GM20431 (cell line): ENCODE measurements around the gene ASB14.
"Not testable (repeated sequence)": the region's sequence is repeated elsewhere in the genome, so short reads cannot be mapped to it uniquely, and the experiment has no call there.

Experiments
- in situ Hi-C: fragments of 300-500 bp; cut with MseI, MboI; formaldehyde crosslinking; loops from one replicate; pipeline ENCODE4 v1.15.0; 2020; ENCODE audit warnings: low sequenced_read_pairs; ENCODE audit not compliant: unreplicated experiment

Gene ASB14

DNA sequence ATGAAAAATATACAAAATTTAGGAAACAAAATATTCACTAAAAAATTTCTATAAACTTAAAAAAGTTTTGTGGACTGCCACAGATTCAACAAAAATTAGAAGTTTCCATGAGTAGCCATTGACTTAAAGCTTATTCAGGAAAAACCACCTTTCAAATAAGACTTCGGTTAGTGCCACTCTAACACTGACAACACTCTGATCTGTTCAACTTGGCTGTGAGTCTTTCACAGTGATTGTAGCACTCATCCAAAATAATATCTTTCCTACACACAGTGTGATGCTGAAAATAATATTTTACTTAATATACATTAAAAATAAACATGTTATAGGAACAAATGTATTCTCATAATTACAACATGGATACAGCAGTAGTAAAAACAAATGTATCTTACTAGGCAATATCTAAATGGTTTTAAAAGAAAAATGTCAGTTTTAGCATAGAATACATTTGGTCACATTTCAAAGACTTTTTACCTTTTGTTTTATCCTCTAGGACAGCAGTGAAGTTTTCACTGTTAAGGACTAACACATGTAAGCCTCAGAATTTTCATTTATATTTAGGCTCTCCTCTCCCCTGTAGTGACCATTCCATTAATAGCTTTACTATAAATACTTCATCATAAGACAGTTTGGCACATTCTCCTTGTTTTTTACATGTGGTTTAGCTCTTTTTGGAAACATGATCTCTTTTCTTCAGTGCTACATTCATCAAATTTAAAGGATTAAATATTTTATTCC lies at the start of gene ASB14:
TSS of gene ASB14 (minus strand) at position 527 of the 738 bp plus-strand sequence. CDS start 652 bp downstream, outside the sequence.
- in situ Hi-C loops, result no loop called here

- in situ Hi-C loops, result not testable (repeated sequence)
These were observed 46.7 kb upstream of the ASB14 start for GRCh38 chr3:57339071-57339642.

DNA sequence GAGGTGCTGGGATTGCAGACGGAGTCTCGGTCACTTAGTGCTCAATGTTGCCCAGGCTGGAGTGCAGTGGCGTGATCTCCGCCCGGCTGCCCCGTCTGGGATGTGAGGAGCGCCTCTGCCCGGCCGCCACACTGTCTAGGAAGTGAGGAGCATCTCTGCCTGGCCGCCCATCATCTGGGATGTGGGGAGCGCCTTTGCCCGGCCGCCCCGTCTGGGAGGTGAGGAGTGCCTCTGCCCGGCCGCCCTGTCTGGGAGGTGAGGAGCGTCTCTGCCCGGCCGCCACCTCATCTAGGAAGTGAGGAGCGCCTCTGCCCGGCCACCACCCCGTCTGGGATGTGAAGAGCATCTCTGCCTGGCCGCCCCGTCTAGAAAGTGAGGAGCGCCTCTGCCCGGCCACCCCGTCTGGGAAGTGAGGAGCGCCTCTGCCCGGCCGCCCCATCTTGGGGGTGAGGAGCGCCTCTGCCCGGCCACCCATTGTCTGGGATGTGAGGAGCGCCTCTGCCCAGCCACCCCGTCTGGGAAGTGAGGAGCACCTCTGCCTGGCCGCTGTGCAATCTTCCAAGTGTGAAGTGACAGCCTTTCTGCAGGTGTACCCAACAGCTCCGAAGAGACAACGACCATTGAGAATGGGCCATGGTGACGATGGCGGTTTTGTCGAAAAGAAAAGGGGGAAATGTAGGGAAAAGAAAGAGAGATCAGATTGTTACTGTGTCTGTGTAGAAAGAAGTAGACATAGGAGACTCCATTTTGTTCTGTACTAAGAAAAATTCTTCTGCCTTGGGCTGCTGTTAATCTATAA lies 46.0 kb upstream of the ASB14 start:
- in situ Hi-C loops, result not testable (repeated sequence)

DNA sequence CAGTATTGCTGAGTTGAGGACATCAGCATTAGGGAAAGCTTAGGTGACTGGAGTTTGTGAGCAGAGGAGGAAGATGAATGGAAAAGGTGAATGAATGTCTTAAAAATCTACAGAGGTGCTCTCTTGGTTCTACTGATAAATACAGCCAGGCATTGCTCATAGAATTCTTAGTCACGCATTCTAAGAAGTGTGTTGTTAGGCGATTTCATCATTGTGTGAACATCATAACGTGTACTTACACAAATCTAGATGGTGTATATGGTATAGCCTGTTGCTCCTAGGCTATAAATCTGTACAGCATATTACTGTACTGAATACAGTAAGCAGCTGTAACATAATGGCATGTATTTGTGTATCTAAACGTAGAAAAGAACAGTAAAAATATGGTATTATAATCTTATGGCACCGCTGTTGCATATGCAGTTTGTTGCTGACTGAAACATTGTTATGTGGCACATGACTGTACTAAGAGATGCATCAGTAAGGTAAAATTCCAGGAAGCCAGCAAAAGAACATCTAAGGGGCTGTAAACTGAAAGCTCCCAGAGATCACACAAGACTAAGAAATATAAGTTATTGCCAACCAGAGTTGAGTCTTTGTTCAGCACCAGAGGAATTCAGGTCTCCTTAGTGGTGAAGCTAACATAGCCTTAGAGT lies 42.9 kb upstream of the ASB14 start:
- in situ Hi-C loops, result no loop called here

DNA sequence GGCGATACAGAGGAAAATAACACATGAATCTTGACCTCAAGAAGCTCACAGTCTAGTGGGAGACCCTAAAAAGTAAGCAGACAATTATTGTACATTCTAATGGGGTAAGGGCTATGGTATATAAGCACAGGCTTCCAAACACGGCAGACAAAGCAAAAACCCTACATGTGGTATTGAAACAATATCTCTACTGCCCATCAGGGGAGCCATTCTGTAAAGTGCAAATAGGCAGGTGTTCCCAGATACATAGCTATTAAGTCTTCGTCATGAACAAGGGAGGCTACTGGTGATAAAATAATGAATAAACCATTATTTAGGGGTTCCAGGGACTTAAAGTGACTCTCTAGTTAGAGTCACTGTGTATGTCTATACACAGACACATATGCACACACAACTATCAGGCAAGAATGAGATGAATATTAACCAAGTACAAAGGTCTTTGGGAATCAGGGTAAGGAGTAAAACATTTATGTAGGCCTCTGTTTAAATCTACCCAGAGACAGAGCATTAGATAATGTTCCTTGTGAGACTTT lies 38.7 kb upstream of the ASB14 start:
- in situ Hi-C loops, result no loop called here

DNA sequence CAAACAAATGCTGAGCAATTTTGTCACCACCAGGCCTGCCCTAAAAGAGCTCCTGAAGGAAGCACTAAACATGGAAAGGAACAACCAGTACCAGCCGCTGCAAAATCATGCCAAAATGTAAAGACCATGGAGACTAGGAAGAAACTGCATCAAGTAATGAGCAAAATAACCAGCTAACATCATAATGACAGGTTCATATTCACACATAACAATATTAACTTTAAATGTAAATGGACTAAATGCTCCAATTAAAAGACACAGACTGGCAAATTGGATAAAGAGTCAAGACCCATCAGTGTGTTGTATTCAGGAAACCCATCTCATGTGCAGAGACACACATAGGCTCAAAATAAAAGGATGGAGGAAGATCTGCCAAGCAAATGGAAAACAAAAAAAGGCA lies 34.0 kb upstream of the ASB14 start:
- in situ Hi-C loops, result not testable (repeated sequence)

- in situ Hi-C loops, result no loop called here
These were observed 21.7 kb upstream of the ASB14 start for GRCh38 chr3:57314204-57314603.

DNA sequence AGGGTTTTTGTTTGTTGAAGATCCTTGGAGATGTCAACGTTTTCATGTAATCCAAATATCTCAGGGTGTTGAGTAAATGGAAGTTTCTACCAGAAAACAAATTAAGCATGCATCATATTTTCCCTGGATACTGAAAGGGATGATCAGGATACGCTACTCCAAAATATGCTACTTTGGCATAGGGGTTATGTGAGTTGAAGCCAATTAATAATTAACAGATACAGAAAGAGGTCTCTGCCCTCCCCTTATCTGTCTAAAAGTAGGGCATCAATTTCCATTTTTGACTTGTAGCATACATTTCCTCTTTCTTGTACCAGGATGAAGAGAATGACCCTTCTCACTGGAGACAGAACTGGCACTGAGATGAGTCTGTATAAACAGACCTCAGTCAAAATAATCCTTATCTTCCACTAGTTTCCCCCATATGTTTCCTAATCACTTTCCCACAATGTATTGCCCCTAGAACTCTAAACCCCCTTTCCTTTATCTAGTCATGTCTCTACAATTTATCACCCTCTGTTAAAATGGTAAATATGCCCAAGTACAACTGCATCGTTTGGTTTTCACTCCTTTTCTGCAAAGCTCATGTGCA lies 17.4 kb upstream of the ASB14 start:
- in situ Hi-C loops, result no loop called here

GRCh38 chr3:57303520-57303919 lies 11.0 kb upstream of the ASB14 start:
- in situ Hi-C loops, result not testable (repeated sequence)

DNA sequence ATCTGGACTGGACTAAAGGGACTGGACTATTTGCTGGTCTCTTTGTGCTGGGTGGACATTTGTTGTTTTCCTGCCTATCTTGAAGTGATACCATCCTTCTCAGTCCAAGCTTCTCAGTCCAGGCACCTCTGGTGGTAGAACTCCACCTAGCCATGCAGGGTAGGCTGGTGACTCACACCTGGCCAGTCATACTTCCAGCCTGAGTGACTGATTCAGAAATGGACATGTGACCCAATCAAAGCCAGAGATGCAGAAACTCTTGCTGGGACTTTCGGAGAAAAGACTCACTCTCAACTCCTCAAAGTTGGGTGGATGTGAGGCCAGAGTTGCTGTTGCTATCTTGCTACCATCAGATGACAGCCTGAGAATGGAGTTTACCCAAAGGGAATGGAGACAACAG lies 5.6 kb upstream of the ASB14 start:
- in situ Hi-C loops, result no loop called here

DNA sequence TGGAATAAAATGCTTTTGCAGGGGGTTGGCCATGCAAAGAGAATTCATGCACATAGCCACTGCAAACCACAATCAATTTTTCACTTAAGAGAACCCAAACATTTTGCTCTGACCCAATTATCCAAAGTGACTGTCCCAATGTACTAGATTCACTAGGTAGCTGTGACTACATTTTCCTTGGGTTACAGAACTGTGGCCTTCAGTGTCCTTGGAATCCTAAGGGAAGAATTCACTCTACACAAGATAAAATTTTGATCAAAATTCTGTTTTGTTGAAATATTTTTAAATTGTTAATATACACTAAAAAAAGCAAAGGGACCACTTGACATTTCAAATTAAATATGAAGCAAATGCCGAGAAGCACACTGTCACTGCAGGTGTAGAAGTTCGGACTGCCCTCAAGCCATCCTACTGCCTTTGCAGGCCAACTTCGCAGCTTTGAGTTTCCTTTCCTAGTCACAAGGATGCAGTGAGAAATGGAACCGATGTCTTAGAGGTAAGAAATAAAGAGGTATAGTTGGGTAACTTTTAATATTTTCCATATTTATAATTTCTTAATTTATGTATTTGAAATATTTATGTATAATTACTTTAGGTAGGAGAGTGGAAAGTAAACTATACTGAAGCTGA lies 527 bp upstream of the ASB14 start:
- in situ Hi-C loops, result no loop called here

GRCh38 chr3:57288403-57288802 lies 4.1 kb downstream of the ASB14 start:
- in situ Hi-C loops, result no loop called here

GRCh38 chr3:57287205-57287604 lies 5.3 kb downstream of the ASB14 start:
- in situ Hi-C loops, result no loop called here

DNA sequence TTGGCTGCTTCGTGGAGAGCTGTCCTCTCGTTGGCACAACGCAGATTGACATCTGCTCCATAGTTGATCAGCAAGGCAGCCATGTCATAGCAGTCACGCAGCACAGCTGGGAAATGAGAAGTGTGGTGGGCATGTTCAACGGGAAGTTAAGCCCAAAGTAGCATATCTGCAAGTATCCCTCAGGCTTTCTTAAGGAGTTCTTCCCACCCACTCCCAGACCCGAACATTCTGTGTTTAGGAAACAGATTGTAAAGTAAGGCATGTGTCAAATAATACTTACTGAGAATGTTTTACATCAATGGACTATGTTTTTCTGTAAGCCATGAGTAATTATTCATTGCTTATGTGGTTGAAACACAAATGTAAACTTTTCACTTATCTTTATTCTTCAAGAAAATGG lies 9.2 kb downstream of the ASB14 start:
- in situ Hi-C loops, result no loop called here

DNA sequence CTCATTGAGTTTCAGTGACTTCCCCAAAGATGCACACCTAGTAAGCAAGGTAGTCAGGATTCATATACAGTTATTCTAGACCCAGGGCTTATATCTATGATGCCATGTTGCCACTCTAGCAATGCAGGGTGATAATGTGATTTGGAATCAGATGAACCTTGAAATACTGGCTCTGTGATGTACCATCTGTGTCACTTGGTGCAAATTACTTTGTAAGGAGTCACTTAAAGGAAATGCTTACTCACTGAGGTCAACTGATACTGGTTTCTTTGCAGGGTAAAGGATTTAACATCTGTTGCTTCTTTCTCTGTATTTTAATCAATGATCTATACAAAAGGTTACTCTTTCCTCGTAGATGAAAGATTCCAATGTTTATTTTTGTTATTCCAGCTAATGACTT lies 10.8 kb downstream of the ASB14 start:
- in situ Hi-C loops, result no loop called here

DNA sequence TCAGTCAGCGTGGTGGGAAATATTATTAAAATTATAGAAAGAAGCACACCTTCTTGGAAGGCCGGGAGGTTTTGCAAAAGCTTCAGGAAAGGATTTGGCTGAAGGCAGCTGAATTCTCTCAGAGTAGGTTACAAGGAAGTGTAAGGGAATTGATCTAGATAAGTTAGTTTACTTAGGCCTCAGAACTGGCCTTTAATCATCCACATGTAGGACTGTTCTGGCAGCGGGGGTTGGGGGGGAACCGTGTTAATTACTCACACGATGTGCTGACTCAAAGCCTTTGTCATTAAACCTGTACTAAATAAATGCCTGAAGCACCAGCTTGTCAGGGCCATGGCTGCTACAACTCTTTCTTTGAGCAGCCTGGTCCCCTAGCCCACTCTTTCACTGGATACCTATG lies 12.8 kb downstream of the ASB14 start:
- in situ Hi-C loops, result no loop called here

GRCh38 chr3:57278237-57278636 lies 14.2 kb downstream of the ASB14 start:
- in situ Hi-C loops, result no loop called here

DNA sequence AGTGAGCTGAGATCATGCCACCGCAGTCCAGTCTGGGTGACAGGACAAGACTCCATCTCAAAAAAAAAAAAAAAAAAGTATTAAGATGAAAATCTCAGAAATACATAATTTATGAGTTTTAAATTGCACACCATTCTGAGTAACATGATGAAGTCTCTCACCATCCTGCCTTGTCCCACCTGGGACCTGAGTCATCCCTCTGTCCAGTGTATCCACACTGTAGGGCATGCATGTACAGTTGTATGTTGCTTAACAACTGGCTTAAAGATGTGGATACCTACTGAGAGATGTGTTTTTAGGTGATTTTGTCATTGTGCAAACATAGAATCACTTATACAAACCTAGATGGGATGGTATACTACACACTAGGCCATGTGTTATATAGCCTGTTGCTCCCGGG lies 17.1 kb downstream of the ASB14 start:
- in situ Hi-C loops, result no loop called here

GRCh38 chr3:57274845-57275244 lies 17.6 kb downstream of the ASB14 start:
- in situ Hi-C loops, result no loop called here

GRCh38 chr3:57268416-57268815 lies 24.1 kb downstream of the ASB14 start:
- in situ Hi-C loops, result no loop called here
